K562 (cell line): Measurements from ENCODE around the gene MIDN. TPM values are rescaled to one million over a fixed set of nuclear protein-coding genes. Genes with fewer than 3 reads are reported as not detected.

ENCODE experiments used
- FOXK1 ChIP-seq: sonication (generic); formaldehyde crosslinking; IDR thresholded peaks from 2 replicates; pipeline ENCODE4 v1.8.0; 2022; ENCODE audit warnings: missing genetic modification reagents, mild to moderate bottlenecking, borderline replicate concordance
- GTF3C2 ChIP-seq: IDR thresholded peaks from 3 replicates; pipeline ENCODE4 v1.6.1; 2011; ENCODE audit warnings: borderline replicate concordance, mild to moderate bottlenecking, moderate library complexity; ENCODE audit not compliant: insufficient read length; ENCODE audit errors: extremely low read depth
- KAT2B ChIP-seq: IDR thresholded peaks from one replicate; pipeline ENCODE4 v1.6.1; 2012; ENCODE audit warnings: low read depth, mild to moderate bottlenecking, control low read depth, inconsistent platforms, low read length, moderate library complexity
- PHF21A ChIP-seq: fragments of 450-650 bp; IDR thresholded peaks from 2 replicates; pipeline ENCODE4 v1.6.1; 2017; ENCODE audit warnings: low read depth, borderline replicate concordance
- PPARD ChIP-seq: fragments of 250-450 bp; sonication (Bioruptor Pico); IDR thresholded peaks from 2 replicates; pipeline ENCODE4 v1.8.0; 2022; ENCODE audit warnings: inconsistent platforms, mild to moderate bottlenecking, moderate library complexity
- PRDM10 ChIP-seq: fragments of 450-650 bp; IDR thresholded peaks from 2 replicates; pipeline ENCODE4 v1.6.1; 2018; ENCODE audit not compliant: partially characterized antibody
- REST ChIP-seq, 2 experiments: fragments of 450-650 bp; formaldehyde crosslinking in 1 of 2; IDR thresholded peaks; 2 replicates each; pipeline versions ENCODE4 v1.4.0 to v1.6.1; 2014 to 2020; ENCODE audit warnings: mild to moderate bottlenecking in 2 of 2, borderline replicate concordance in 1 of 2, low read depth in 1 of 2
- polyA plus RNA-seq, 8 experiments: library from polyadenylated mRNA; depleted of rRNA in 4 of 8; stranded (reverse) in 5 of 8; unstranded in 3 of 8; fragments of >200 nt; fragmentation: Nextera tagmentation in 2 of 8; fragmentation: Illumina TruSeq in 1 of 8; extraction: Ambion mirVana in 2 of 8; extraction: Trizol in 1 of 8; gene quantifications; 2 replicates each; pipeline versions ENCODE4 v1.2.1 to v1.2.3, GENCODE V29; 2011 to 2014; ENCODE audit warnings: inconsistent platforms in 1 of 8, missing spikeins in 1 of 8
- total RNA-seq, 7 experiments: library from RNA; depleted of rRNA in 6 of 7; stranded (reverse); fragments of >200 nt in 6 of 7; fragmentation: Illumina TruSeq in 2 of 7; extraction: Trizol in 2 of 7; gene quantifications; 2 replicates each; pipeline versions ENCODE4 v1.2.1 to v1.2.3, GENCODE V29; 2011 to 2021; ENCODE audit warnings: low replicate concordance in 1 of 7
- TF ChIP-seq, protein P1 (sequence below): fragments of 450-650 bp; formaldehyde crosslinking; conservative IDR thresholded peaks from 2 replicates; pipeline ENCODE4 v1.4.0; 2022; ENCODE audit warnings: mild to moderate bottlenecking, missing genetic modification characterization

The MIDN gene
- total and polyA plus RNA-seq, 9 of the 15 experiments (the other 6 are each of a cell fraction or from before 2014, with no cell fraction given): 0.17 to 120 (median 10.1) TPM

GRCh38 chr19:1266129-1266915 is 17.9 kb downstream of the MIDN start (continued):
- peak; percentile 84 for TF ChIP-seq PRDM10
- no peak for TF ChIP-seq KAT2B
- TF ChIP-seq REST (IDR thresholded peaks at IDR 0.05; ENCODE audit: borderline replicate concordance): no peak
- no peak for TF ChIP-seq REST (CRISPR knock-in tag; IDR thresholded peaks at IDR 0.05; ENCODE audit: low read depth)
- no peak; the same call in 1 of the 2 replicates for TF ChIP-seq PHF21A
- TF ChIP-seq, protein P1, sequence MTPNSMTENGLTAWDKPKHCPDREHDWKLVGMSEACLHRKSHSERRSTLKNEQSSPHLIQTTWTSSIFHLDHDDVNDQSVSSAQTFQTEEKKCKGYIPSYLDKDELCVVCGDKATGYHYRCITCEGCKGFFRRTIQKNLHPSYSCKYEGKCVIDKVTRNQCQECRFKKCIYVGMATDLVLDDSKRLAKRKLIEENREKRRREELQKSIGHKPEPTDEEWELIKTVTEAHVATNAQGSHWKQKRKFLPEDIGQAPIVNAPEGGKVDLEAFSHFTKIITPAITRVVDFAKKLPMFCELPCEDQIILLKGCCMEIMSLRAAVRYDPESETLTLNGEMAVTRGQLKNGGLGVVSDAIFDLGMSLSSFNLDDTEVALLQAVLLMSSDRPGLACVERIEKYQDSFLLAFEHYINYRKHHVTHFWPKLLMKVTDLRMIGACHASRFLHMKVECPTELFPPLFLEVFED: no peak
- TF ChIP-seq FOXK1: no peak; the same call in 1 of the 2 replicates
- TF ChIP-seq GTF3C2: no peak
- TF ChIP-seq PPARD (CRISPR knock-in tag): no peak
